ENCODE results near the gene KRTAP10-9.

The KRTAP10-9 gene

GRCh38 chr21:44603911-44604310 lies 23.0 kb upstream of the KRTAP10-9 start:
- TF ChIP-seq GATA3 (IDR thresholded peaks at IDR 0.05; ENCODE audit: low read depth, low read length) (no peak), GATA2 (IDR thresholded peaks at IDR 0.05; ENCODE audit: low read depth, low read length) (no peak)

GRCh38 chr21:44606495-44606894 lies 20.4 kb upstream of the KRTAP10-9 start:
- no peak for TF ChIP-seq GATA2 (IDR thresholded peaks at IDR 0.05; ENCODE audit: low read depth, low read length)
- TF ChIP-seq GATA3 (IDR thresholded peaks at IDR 0.05; ENCODE audit: low read depth, low read length) = no peak

- TF ChIP-seq GATA3 (IDR thresholded peaks at IDR 0.05; ENCODE audit: low read depth, low read length) = no peak
- no peak for TF ChIP-seq GATA2 (IDR thresholded peaks at IDR 0.05; ENCODE audit: low read depth, low read length)
Observed at GRCh38 chr21:44609193-44609592, 17.7 kb upstream of the KRTAP10-9 start.

GRCh38 chr21:44611551-44611950 lies 15.3 kb upstream of the KRTAP10-9 start:
- TF ChIP-seq GATA2 (IDR thresholded peaks at IDR 0.05; ENCODE audit: low read depth, low read length) (no peak), GATA3 (IDR thresholded peaks at IDR 0.05; ENCODE audit: low read depth, low read length) (no peak)

GRCh38 chr21:44612029-44612486 lies 14.8 kb upstream of the KRTAP10-9 start, which contains the start of gene KRTAP10-8:
KRTAP10-8 (plus strand) TSS chr21:44612079; CDS start chr21:44612101, 22 bp downstream.
- TF ChIP-seq GATA3 (IDR thresholded peaks at IDR 0.05; ENCODE audit: low read depth, low read length) = no peak

GRCh38 chr21:44612669-44613229 lies 14.1 kb upstream of the KRTAP10-9 start:
- TF ChIP-seq GATA3 (IDR thresholded peaks at IDR 0.05; ENCODE audit: low read depth, low read length) (no peak), GATA2 (IDR thresholded peaks at IDR 0.05; ENCODE audit: low read depth, low read length) (no peak)

GRCh38 chr21:44613386-44614155 lies 13.3 kb upstream of the KRTAP10-9 start:
- TF ChIP-seq GATA3 (IDR thresholded peaks at IDR 0.05; ENCODE audit: low read depth, low read length) (no peak), GATA2 (IDR thresholded peaks at IDR 0.05; ENCODE audit: low read depth, low read length) (no peak)

- TF ChIP-seq GATA2 (IDR thresholded peaks at IDR 0.05; ENCODE audit: low read depth, low read length) (no peak), GATA3 (IDR thresholded peaks at IDR 0.05; ENCODE audit: low read depth, low read length) (no peak)
Observed at GRCh38 chr21:44614161-44614631, 12.7 kb upstream of the KRTAP10-9 start.

GRCh38 chr21:44614961-44615391 lies 11.9 kb upstream of the KRTAP10-9 start:
- no peak for TF ChIP-seq GATA2 (IDR thresholded peaks at IDR 0.05; ENCODE audit: low read depth, low read length)
- TF ChIP-seq GATA3 (IDR thresholded peaks at IDR 0.05; ENCODE audit: low read depth, low read length) = no peak

GRCh38 chr21:44615466-44615865 lies 11.4 kb upstream of the KRTAP10-9 start:
- TF ChIP-seq GATA3 (IDR thresholded peaks at IDR 0.05; ENCODE audit: low read depth, low read length) (no peak), GATA2 (IDR thresholded peaks at IDR 0.05; ENCODE audit: low read depth, low read length) (no peak)

- no peak for TF ChIP-seq GATA2 (IDR thresholded peaks at IDR 0.05; ENCODE audit: low read depth, low read length)
- TF ChIP-seq GATA3 (IDR thresholded peaks at IDR 0.05; ENCODE audit: low read depth, low read length) = no peak
Observed at GRCh38 chr21:44615911-44616590, 10.8 kb upstream of the KRTAP10-9 start.

- TF ChIP-seq GATA2 (IDR thresholded peaks at IDR 0.05; ENCODE audit: low read depth, low read length) (no peak), GATA3 (IDR thresholded peaks at IDR 0.05; ENCODE audit: low read depth, low read length) (no peak)
Observed at GRCh38 chr21:44616591-44616926, 10.3 kb upstream of the KRTAP10-9 start.

GRCh38 chr21:44617071-44617501 lies 9.8 kb upstream of the KRTAP10-9 start:
- TF ChIP-seq GATA2 (IDR thresholded peaks at IDR 0.05; ENCODE audit: low read depth, low read length) (no peak), GATA3 (IDR thresholded peaks at IDR 0.05; ENCODE audit: low read depth, low read length) (no peak)

GRCh38 chr21:44618504-44618903 lies 8.4 kb upstream of the KRTAP10-9 start:
- TF ChIP-seq GATA3 (IDR thresholded peaks at IDR 0.05; ENCODE audit: low read depth, low read length) (no peak), GATA2 (IDR thresholded peaks at IDR 0.05; ENCODE audit: low read depth, low read length) (no peak)

Measured in SH-SY5Y (cell line).